Astrocyte (in vitro differentiated cells and primary cell): ENCODE measurements around the gene DHX35.

ENCODE experiments used
- EZH2 ChIP-seq: IDR thresholded peaks from 2 replicates; pipeline ENCODE4 v1.6.1; 2012; ENCODE audit warnings: mild to moderate bottlenecking, low read length, inconsistent platforms; ENCODE audit not compliant: insufficient read depth
- TF ChIP-seq, protein P1 (sequence below): IDR thresholded peaks from 2 replicates; pipeline ENCODE4 v1.5.1; 2011; ENCODE audit warnings: low read depth, mild to moderate bottlenecking, inconsistent platforms, low read length, moderate library complexity; ENCODE audit not compliant: insufficient read depth

DNA sequence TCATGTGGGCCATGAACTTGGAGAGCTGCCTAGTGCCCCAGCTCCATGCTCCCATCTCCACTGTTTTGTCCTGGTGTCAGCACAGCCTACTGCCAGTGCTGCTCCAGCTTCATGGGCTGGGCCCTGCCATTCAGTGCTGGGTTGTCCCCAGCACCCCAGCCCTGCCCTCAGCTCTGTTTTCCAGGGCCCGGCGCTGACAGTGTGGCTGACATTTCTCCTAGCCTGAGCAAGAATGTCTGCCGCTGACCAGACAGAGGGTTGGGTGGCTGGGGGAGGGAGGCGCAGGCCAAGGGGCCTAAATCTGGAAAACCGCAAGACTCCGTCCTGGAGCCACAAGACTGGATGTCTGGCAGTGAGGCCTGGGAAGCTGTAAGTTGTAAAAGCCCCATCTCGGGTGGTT is 78.9 kb downstream of the DHX35 start:
- TF ChIP-seq, protein P1, sequence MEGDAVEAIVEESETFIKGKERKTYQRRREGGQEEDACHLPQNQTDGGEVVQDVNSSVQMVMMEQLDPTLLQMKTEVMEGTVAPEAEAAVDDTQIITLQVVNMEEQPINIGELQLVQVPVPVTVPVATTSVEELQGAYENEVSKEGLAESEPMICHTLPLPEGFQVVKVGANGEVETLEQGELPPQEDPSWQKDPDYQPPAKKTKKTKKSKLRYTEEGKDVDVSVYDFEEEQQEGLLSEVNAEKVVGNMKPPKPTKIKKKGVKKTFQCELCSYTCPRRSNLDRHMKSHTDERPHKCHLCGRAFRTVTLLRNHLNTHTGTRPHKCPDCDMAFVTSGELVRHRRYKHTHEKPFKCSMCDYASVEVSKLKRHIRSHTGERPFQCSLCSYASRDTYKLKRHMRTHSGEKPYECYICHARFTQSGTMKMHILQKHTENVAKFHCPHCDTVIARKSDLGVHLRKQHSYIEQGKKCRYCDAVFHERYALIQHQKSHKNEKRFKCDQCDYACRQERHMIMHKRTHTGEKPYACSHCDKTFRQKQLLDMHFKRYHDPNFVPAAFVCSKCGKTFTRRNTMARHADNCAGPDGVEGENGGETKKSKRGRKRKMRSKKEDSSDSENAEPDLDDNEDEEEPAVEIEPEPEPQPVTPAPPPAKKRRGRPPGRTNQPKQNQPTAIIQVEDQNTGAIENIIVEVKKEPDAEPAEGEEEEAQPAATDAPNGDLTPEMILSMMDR, result no peak
- TF ChIP-seq EZH2, result no peak
